Measurements from ENCODE around the gene RBBP9.
"Not testable (repeated sequence)": the region's sequence is repeated elsewhere in the genome, so short reads cannot be mapped to it uniquely, and the experiment has no call there.

RBBP9 gene

GRCh38 chr20:18504479-18505060 lies 7.5 kb upstream of the RBBP9 start:
- DNase-seq (ENCODE audit: low read depth in 2 of 2) = no peak

GRCh38 chr20:18501672-18502071 lies 4.6 kb upstream of the RBBP9 start:
- DNase-seq (ENCODE audit: low read depth in 2 of 2) = not testable (repeated sequence)

GRCh38 chr20:18497603-18498002 lies 578 bp upstream of the RBBP9 start:
- no peak for DNase-seq (ENCODE audit: low read depth in 2 of 2)

GRCh38 chr20:18496042-18496441 lies 983 bp downstream of the RBBP9 start:
- no peak for DNase-seq (ENCODE audit: low read depth in 2 of 2)

- DNase-seq (ENCODE audit: low read depth in 2 of 2) = no peak
Measured at GRCh38 chr20:18488301-18488700, 8.7 kb downstream of the RBBP9 start.

- no peak for DNase-seq (ENCODE audit: low read depth in 2 of 2)
Measured at GRCh38 chr20:18481596-18481995, 15.4 kb downstream of the RBBP9 start.

- no peak for DNase-seq (ENCODE audit: low read depth in 2 of 2)
Measured at GRCh38 chr20:18477821-18478220, 19.2 kb downstream of the RBBP9 start.

- no peak for DNase-seq (ENCODE audit: low read depth in 2 of 2)
Measured at GRCh38 chr20:18477218-18477617, 19.8 kb downstream of the RBBP9 start.

GRCh38 chr20:18466894-18467730 lies 29.9 kb downstream of the RBBP9 start, which contains the start of the genes DZANK1 and POLR3F:
TSS of gene DZANK1 (minus strand) at chr20:18467030. CDS start at chr20:18465358, 1,672 bp downstream.
TSS of gene POLR3F (plus strand) at chr20:18467390. CDS start at chr20:18467507, 117 bp downstream.
- DNase-seq (ENCODE audit: low read depth in 2 of 2) = peak; percentile 88 to 92

- no peak for DNase-seq (ENCODE audit: low read depth in 2 of 2)
Measured at GRCh38 chr20:18466574-18466893, 30.5 kb downstream of the RBBP9 start.

GRCh38 chr20:18465536-18466200 lies 31.4 kb downstream of the RBBP9 start:
- DNase-seq (ENCODE audit: low read depth in 2 of 2) = no peak

GRCh38 chr20:18456600-18456999 lies 40.4 kb downstream of the RBBP9 start:
- DNase-seq (ENCODE audit: low read depth in 2 of 2) = no peak

GRCh38 chr20:18443886-18444285 lies 53.1 kb downstream of the RBBP9 start:
- DNase-seq (ENCODE audit: low read depth in 2 of 2) = no peak

- DNase-seq (ENCODE audit: low read depth in 2 of 2) = no peak
Measured at GRCh38 chr20:18440403-18440802, 56.6 kb downstream of the RBBP9 start.

GRCh38 chr20:18436847-18437246 lies 60.2 kb downstream of the RBBP9 start:
- no peak for DNase-seq (ENCODE audit: low read depth in 2 of 2)
